Activated T-cell treated with anti-CD3 and anti-CD28 coated beads for 4 hours (primary cell): ENCODE data around the gene RING1.

Experiments used
- DNase-seq: peaks from one replicate; pipeline ENCODE4 v3.0.0-alpha.2; 2020

RING1 gene

DNA sequence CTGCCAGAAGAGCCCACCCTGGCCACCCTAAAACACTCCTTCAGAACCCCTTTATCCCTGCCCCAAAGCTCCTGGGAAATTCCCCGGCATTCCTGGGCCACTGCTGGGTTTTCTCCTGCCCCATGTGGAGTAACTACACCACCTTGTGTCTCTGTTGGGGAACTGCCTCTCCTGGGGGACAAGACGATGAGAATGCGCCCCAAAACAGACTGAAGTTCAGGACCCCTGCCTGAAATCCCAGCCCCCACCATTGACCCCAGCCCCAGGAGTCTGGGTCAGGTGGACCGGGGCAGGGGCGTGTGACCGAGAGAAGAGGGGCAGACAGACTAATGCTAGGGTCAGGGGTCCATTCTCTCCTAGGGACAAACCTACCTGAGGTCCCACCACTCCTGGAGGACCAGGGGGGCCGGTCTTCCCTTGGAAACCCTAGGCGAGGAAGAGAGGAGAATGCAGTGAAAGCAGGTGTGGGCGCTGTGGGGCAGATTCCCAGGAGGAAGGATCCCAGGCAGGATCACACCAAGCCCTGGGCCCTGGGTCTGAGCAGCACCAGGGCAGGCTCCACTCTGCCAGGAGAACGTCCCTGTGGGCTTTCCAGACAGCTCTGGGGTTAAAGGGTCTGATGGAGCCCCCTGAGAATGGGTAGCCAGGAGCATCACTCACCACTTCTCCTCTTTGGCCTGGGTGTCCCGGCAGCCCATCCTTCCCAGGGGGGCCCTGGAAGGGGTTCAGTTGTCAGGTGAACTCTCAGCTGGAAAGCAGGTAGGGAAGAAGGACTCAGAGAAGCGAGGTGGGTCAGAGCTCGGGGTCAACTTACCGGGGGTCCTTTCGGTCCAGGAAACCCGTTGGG lies 35.4 kb upstream of the RING1 start:
- DNase-seq = no peak

DNA sequence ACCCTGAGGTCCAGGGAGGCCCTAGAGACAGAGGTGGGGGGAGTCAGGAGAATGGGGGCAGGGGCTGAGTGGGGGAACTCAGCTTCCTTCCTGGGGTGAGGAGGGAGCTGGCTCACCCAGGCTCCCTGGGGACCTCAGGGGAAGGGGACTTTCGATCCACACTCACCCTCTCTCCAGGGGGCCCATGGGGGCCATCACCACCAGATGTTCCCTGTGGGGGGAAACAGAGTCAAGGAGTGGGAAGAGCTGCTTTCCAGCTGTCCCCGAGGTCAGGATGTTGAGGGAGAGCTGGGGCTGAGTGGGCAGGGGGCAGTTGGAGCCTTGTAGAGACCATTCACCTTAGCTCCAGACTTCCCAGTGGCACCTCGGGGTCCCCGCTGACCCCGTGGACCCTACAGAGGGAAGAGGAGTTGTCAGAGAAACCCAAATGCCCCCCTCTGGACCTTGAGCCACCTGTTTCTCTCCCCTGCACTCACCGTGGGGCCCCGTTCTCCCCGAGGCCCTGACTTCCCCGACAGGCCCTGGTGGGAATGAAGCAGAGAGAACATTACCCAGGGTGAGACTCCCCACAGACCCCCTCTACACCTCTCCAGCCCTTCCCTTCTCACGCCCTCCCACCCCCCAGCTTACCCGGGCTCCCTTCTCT lies 34.6 kb upstream of the RING1 start:
- no peak for DNase-seq

DNA sequence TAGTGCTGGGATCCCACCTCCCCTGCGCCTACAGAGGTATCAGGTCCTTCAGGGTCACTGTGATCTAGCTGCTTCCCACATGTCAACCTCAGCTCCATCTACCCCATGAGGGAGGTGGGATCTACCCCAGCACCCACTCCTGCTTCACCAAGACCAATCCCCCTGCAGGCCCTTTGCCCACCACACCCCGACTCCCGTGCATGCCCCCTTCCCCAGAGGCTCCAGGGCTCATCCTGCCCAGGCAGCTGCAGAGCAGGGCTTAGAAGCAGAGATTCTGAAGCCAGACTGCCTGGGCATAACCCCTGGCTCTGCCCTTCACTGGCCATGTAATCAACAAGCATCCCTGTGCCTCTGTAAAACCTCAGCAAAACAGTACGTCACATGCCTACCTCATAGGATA lies 33.5 kb upstream of the RING1 start:
- no peak for DNase-seq

DNA sequence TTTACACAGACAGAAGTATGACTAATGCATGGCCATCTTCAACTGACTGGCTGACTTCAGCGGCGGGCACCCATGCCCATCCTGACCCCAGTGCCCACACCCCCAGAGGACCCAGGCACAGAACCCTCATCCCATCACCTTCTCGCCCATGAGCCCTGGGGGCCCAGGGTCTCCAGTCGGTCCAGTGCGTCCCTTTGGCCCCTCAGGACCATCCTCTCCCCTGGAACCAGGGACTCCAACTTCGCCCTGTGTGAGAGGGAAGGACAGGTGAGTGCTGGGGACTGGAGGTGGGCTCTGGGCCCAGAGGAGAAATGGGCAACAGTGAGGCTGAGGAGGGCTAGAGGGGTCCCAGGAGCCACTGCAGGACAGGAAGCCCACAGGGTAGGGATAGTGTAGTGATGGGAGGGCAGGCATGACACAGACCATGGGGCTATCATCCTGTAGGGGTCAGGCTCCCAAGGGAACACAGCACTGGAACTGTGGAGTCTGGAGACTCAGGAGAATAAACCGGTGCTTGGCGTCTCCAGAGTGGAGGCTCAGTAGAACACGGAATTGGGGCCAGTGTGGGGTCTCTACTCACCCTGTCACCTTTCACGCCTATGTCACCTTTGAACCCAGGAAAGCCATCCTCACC lies 32.7 kb upstream of the RING1 start:
- no peak for DNase-seq

DNA sequence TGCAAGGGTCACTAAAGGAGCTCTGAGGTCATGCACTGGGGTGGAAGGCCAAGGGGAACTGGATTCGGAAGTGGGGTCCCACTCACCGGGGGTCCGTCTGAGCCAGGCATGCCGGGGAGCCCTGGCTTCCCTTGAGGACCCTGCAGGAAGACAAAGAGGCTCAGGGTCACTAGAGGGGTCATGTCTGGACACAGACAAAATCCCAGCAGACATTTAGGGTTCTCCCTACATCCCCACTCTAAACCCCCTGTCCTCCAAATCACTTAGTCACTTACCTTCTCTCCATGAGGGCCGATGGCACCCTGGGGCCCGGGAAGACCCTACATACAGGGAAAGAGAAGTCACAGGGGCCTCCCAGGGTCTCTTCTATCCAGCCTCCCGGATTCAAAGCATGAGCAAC lies 31.4 kb upstream of the RING1 start:
- no peak for DNase-seq

DNA sequence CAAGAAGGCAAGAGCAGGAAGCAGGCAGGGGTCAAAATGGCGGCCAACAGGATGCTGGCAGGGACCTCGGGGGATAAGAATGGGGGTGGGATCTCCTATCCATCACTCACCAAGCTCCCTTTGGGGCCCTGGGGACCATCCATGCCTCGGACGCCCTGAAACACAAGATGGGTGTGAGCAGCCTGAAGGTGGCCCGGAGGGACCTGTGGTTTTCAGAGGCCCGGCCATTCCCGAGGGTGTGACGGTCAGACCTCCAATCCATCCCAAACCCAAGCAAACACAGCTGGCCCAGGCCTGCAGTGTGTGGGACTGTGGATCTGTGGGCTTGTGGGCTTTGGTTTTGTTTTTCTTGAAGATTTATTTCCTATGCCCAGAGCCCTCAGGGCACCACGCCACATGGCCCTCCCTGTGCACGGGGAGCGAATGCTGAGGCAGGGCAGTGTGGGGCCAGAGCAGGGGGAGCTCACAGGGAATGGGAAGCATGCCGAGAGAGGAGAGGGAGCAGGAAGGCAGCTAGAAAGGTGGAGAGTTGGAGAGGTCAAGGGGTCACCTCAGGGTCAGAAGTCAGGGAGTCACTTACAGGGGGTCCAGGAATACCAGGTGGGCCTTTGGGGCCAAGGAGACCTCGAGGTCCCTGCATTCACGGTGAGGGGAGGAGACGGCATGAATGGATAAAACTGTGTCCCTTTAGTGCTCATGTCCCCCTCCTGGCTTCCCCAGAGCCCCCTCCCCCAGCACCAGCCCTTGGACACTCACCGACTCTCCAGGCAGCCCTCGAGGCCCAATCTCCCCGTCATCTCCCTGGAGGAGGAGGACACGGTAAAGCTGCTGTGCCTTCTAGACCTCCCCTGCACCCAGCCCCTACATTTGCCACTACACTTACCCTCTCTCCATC lies 30.5 kb upstream of the RING1 start:
- no peak for DNase-seq

DNA sequence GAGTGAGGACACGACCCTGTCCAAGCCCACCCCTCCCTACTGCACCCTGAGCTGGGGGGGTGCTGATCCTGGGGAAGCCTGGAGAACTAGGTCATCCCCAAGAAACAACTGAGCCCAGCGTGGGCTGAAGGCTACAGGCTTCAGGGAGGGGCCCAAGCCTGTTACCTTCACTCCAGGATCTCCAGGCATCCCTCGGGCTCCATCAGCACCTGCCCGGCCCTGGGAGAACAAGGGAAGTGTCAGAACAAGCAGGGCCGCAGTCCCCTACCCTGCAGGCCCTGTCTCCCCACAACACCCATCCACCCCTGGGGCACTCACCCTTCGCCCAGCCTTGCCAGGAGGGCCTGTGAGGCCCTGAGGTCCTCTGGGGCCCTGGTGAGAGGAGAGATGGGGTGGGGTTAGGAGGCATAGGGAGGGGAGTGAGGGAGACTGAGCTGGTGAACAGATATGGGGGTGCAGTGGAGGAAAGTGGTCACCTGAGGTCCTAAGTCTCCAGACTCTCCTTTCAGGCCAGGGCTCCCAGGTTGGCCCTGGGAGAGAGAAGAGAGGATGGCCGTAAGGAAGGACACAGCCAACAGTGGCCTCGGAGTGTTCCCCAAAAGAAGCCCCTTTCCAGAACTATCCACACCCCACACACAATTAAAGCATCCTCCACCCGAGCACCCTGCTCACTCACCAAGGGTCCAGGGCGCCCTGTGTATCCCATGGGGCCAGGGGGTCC lies 29.4 kb upstream of the RING1 start:
- no peak for DNase-seq

DNA sequence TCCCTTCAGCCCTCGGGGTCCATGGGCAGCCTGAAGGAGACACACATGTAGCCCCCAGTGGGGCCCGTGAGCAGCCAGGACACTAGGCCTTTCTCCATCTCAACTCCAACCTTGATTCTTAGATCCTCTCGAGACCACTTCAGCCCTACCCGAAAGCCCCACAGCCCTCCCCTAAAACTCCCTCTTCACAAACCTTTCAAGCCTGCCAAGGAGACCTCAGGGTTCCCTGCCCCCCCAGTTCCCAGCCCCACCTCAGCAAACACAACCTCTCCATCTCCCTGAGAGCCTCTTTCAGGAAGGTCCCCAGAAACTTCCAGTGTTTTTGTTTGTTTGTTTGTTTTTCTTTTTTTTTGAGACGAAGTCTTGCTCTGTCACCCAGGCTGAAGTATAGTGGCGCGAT lies 27.2 kb upstream of the RING1 start:
- DNase-seq = no peak

DNA sequence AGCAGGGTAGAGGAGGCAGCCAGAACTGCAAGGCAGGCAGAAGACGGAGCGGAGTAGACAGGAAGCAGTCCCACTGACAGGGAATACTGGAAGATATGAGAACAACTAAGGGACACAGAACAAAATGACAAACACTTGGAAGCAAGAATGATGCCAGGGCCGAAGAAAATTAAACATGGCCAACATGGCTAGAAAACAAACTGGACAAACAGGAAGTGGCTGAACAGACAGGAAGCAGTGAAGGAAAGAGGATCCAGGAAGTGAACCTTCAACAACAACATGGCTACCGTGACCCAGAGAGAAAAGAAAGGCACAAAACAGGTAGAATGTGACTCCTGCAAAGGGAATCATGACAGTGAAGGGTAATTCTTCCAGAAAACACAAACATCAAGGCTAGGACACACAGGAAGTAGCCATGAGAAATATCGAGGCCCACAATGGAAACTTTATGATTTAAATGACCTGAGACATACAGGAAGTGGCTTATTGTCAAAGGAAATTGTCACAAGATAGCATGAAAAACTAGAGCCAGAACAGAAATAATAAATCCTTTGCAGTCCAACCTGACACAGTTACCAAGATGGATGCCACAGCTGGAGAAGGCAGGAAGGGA lies 25.1 kb upstream of the RING1 start:
- no peak for DNase-seq

DNA sequence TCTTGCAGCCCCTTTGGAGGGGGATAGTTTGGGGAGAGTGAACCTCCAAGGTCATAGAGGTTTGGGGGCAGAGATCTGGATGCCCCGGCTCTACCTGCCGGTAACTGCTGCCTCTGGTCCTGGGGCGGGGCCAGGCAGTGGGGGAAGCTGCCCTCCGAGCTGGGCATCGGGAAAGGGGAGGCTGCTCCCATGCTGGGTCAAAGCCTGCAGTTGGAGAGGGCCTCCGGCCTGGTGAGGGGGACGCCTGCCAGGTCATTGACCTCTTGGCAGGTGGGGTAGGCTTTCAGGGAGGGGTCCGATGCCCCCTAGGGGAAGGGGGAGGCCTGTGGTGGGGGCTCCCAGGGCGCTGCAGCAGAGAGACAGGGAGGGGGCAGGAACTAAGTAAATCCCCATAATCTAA lies 23.1 kb upstream of the RING1 start:
- DNase-seq = no peak

DNA sequence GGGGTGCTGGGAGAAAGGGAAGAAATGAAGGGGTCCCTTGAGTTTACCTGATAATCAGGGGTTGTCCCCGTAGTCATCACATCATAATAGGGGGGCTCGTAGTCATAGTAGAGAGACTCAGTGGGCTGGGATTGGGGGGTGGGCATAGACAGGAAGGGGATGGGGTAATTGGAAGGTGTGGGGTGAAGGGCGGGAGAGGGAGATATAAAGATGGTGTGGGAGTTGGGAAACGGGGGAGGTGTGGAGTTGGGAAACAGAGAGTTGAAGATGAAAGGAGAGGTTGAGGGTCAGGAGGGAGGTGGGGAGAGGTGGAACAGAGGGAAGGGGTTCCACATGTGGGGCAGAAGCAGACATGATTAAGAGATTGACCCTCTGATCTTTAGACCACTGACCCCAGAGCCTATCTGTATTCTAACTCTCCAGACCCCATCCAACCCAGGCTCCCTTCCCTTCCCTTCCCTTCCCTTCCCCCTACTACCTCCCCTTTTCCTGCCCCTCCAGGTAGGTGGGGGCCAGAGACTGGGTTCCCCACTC lies 22.6 kb upstream of the RING1 start:
- DNase-seq = no peak

DNA sequence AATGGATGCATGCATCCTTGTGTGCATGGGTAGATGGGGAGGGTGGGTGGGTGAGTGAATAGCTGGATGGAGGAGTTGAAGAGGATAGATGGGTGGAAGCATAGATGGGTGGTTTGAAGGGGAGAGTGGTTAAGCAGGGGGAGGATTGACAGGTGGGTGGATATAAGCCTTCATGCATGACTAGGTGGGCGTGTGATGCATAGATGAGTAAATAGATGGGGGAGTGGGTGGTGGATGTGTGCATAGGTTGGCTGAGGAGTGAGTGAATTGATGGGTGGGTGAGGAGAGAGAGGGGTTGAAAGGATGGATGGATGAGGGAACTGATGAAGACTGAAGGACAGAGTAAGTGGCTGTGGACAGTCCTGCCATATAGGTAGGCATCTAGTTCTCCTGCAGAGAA lies 20.5 kb upstream of the RING1 start:
- no peak for DNase-seq

DNA sequence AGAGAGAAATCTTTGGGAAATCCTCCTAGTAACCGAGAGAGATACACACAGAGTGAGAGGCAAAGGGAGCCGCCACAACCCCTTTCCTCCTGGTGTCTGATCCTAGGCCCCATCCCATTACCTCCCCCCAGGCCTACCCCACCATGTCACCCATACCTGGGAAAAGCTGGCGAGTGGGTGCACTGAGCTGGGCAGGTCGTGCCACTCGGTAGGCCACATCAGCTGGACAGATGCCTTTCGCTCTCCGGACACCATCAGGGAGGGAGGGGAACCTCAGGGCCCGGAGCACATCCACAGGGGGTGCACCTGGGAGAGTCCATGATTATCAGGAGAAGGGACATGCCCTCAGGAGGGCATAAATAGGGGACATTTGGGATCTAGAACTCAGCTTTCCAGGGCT lies 19.1 kb upstream of the RING1 start:
- DNase-seq = no peak

DNA sequence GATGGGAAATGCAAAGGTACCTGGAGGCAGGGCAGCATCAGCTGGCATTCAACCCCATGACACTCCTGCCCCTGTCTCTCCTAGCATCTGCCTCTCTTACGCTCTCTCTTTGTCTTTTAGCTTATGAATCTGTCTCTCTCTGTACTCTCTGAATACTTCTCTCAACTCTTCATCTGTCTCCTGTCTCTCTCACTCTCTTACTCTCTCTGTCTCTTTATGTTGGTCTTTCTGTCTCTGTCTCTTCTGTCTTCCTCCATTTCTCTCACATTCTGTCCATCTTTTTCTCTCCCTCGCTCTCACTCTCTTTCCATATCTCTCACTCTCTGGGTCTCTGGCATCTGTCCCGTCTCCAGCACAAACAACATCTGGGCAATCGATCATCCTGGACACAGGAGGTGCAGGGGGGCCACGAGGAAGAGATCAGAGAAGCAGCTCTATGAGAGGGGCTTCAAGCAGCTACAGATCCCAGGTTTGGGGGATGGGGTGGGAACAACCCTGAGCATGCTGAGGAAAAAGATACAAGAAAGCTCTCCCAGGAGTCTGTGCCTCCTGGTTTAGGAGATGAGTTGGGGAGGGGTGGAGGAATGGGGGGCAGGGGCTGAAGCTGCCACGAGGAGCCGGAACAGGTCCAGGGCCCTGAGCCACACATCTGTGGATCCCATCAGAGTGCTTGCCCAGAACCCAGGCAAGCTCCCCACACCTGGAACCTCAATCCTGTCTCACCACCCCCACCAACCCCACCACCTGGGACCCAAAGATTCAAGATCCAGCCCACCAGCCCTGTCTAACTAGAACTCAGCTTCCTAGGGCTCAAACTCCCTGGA lies 18.5 kb upstream of the RING1 start:
- no peak for DNase-seq

DNA sequence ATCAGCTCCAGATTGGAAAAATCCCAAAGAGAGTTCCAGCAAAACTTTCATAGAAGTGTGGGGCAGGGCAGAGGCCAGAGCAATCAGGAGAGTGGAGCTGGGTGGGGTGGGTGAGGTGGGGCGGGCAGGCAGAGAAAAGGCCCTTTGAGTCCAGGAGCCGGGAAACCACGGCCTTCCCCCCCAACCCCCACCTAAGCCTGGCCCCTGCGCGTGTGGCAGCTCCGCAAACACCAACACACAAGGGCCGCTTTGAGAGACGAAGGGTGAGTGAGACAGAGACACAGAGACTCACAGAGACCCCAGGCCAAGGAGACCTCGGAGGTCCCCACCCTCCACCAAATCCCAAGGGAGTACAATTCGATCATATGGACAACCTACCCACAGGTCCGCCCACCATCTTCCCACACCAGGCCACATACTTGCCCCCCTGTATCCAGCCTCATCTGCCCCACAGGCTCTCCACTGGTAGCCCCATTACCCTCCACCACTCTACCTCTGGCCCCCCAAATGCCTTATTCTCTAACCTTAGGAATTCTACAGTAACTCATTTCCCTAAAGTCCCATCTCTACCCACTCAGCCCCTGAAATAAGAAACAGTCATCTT lies 17.7 kb upstream of the RING1 start:
- no peak for DNase-seq

DNA sequence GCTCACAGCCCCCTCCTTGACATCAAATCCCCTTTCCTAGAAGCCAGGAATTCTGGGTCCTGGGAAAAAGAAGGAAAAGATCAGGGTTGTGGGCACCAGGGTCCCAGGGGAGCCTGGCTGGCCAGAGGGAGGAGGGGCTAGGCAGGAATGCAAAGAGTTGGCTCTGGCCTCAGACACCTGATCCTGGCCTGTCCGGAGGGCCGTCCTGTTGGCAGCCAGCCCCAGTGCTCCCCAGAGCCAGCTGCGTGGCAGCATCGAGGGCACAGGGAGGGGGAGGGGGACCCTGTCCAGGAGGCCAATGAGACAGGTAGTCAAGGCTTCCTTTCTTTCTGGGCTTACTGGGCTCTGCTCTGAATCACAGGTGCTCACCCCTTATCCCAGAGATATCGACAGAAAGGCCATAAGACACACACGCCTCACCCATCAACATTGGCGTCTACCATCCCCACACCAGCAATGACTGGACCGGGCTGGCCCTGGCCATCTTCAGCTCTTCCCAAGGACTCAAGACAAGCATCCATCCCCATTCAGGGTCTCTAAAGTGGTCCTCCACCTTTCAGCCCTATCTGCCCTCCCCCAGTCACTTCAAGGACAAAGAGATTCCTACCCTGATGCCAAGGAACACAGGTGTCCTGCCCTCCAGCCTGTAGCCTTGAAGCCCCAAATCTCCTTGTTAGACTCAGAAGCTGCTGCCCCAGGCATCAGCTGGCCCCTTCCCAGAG lies 16.8 kb upstream of the RING1 start:
- no peak for DNase-seq

DNA sequence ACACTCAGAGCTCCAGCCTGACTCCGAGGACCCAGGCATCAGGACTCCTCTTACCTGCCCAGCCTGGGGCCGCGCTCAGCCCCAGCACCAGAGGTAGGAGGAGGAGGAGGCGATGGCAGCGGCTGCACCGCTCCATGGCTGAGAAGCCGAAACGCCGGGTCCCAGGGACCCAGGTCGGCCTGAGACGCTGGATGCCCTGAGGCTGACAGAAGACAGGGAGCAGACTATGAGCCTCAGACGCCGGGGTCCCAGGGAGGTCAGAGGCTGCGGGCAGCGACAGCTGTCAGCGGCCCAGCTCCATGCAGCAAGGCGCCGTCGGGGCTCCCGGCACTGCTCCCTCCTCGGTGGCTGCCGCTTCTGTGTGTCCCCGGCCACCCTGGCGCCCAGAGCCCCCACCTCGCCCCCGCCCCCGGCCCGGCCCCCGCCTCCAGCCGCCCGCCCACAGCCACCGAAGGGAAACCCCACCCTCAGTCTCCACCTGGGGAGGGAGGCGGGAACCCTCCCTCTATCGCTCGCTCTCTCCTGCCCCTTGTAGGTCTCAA lies 16.1 kb upstream of the RING1 start, which contains the start of gene COL11A2:
TSS of gene COL11A2 (minus strand) at position 363 of the 542 bp plus-strand sequence. CDS start at position 136, 227 bp downstream.
- DNase-seq = no peak

DNA sequence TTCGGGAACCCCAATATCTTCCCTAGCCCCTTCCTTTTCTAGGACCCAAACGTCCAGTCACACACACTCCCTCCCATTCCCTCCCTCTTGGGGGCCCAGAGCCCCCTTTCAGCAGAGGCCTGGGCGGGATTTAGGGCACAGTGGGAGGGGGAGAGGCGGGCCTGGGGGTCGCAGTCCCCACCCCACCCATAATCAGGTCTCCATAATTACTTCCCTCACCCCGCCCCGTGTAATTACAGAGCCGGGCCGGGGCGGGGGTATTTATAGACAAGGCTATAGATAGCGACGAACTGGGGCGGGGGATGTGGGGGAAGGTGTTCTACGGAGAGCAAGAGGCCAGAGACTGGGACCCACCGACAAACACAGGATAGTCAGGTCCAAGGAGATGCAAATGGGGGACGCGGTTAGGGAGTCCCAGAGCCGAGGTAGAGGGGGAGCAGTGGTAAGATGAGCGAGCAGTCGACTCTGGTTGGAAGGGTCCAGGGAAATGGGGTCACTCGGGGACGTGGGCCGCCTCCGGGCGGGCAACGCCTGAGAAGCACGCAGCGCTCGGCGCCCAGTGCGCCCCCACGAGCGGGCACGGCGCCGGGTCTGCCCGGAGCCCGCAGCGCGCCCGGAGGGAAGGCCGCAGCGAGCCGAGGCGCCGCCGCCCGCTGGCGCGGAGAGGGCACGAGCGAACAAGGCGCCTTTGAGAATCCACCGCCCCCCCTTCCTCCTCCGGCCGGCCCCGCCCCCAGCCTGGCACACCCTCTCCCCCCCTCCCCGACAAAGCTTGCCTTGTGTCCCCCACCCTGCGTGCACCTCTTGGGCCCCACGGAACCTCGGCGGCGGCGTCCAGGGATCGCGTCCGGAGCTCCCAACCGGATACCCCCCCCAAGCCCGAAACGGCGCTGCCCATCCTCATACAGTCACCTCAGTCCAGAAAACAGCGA lies 15.4 kb upstream of the RING1 start:
- no peak for DNase-seq
